ENCODE data around the gene PSMD3.

PSMD3 gene

DNA sequence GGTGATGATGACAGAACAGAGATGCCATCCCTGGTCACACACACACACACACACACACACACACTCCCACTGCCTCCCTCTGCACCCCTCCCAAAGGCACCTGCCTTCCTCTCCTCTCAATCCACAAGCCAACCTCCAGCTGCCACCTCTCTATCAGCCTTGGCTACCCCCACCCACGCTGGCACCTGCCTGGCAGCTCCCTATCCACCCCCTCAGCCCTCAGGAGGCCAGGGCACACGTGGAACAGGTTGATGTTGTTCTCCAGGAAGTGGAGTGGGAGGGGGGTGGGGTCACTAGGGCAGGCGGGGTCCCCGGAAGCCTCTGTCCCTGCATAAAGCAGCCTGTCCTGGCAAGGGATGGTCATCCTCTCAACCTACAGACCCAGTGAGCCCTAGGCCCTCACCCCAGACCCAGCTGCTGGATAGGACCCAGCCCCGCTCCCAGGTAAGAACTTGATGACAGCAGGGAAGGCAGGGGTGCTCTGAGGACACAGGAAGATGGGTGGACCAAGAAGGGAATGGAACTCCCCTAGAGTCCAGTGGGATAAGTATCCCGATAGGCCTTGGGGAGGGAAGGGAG is 17.9 kb upstream of the PSMD3 start, which contains the start of gene GSDMA:
TSS of gene GSDMA (plus strand) at position 363 of the 579 bp plus-strand sequence. CDS start 2,684 bp downstream, outside the sequence.
- no peak for DNase-seq

DNA sequence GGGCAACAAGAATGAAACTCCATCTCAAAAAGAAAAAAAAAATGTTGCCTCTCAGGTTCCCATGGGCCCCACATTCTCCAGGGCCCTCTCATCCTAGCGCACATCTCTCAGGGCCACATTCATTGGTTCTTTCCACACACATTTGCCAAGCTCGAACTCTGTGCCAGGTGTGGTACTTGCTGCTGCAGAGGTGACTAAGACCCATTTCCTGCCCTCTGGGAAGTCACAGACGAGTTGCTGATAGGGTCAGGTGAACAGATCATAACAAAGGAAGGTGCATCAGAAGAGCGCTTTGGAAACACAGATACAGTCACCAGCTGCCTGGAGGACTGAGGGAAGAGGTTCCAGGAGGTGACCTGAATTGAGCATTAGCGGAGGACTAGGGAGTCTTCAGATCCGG is 16.8 kb upstream of the PSMD3 start:
- DNase-seq: no peak

DNA sequence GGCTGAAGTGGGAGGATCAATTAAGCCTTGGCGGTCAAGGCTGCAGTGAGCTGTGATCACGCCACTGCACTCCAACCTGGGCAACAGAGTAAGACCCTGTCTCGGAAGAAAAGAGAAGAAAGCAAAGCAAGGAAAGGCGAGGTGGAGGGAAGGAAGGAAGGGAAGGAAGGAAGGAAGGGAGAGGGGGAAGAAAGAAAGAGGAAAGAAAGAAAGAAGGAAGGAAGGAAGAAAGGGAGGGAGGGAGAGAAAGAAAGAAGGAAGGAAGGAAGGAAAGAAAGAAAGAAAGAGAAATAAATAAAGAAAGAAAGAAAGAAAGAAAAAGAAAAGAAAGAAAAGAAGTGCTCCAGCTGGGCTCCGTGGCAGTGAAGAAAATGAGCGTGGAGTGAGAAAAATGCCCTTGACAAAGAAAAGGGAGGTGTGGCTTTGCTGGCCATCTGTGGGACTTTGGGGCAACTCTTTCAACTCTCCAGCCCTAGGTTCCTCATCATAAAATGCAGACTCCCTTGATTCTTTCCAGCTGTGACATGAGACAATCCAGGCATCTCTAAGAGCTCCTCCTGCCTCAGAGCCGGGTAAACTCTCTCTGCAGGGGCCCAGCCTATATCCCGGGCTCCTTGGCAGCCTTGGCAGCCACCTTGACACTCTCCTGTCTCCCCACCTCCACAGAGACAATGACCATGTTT is 15.4 kb upstream of the PSMD3 start:
- no peak for DNase-seq

DNA sequence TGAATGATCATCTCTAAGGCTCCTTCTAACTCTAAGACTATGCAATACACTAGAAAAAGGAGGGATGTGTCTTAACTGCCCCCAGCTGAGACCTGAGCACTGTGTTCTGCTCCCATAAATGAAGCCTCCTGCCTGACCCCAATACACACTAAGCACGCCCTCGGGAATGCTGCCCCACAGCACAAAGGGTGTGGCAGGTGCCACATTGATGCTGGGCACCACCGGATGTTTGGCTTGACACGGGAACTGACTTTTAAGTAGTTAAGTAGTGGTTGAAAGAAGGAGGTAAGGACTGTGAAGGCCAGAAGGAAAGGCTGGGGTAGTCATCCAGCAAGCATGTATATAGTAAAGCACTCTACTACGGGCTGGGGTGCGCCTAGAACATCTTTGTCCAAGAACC is 13.8 kb upstream of the PSMD3 start:
- DNase-seq: no peak

DNA sequence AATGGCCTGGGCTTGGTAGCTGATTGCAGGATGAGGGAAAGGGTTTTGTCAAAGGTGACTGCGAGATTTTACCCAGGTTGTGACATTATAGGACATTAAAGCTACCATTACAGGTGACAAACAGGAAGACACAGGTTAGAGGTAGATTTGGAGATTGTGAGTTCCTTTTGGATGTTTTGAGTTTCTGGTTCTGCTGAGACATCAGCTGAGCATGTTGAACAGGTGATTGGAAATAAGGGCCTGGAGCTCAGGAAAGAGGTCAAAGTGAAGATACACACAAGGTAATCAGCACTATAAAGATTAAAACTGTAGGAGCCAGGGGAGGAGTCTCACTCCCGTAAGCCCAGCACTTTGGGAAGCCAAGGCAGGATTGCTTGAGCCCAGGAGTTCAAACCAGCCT is 11.8 kb upstream of the PSMD3 start:
- no peak for DNase-seq

DNA sequence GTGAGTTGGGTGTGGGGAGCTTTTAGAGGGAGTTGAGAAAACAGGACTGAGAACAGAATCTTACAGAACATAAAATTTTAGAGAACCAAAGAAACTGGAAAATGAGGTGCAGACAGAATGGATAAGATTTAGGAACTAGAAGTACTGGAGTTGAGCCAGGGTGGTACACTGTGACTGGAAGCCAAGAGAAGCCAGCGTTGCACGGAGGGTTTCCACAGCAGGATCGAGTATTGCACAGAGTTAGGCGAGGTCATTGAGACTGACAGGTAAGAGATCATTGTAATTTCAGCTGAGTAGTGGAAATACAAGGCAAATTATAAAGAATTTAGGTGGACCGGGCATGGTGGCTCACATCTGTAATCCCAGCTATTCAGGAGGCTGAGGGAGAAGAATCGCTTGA is 11.2 kb upstream of the PSMD3 start:
- DNase-seq: no peak

DNA sequence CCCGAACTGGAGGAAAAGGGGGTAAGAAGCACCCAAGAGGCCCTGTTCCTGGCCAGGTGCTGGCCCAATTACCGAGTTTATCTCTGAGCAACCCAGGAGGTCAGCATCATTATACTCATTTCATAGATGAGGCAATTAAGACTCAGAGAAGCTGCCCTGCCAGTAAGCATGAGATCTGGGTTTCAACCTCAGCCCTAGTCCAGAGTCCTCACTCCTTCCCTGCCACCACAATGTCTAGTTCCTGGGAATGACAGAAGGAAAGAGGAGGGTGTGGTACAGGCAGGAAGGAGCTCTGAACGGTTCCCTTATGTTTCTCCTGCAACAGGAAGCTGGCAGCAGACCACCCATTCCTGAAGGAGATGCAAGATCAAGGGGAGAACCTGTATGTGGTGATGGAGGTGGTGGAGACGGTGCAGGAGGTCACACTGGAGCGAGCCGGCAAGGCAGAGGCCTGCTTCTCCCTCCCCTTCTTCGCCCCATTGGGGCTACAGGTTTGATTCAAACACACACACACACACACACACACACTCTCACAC is 10.4 kb upstream of the PSMD3 start:
- no peak for DNase-seq

DNA sequence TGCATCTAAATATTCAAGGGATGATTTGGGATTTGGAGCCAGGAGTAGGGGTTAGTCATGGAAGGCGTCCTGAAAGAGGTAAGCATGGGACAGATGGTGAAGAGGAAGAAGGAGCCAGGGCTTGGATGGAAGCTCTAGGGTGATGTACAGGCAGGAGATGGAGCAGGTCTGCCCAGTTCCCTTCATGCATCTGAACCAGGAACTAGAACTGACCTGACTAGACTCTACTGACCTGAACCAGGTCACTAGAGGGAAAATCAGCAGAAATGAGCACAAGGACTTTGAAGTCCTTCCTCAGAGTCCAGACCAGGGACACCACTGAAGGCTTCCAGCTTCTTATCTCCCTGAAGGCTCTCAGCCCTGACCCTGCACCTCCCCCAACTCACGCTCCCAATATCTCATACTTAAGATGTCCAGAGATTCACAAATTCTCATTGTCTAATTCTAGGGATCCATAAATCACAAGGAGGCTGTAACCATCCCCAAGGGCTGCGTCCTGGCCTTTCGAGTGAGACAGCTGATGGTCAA is 9.5 kb upstream of the PSMD3 start:
- DNase-seq: no peak

DNA sequence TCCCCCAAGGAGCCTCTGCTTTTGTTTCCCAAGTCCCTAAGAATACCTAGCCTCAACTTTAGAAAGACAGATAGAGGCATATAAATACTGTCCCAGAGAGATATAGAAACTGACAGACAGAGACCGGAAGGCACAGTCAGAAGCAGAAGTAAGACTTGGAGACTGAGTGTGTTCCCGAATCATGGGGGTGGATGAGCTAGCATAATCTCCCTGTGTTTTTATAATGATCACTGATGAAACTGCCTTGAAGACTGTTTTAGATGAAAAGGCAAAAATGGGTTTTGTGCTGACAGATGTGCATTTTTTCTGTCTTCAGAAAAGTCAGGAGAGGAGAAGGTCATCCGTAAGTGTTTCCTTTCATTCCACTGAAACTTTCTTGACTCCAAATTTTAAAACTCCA is 8.3 kb upstream of the PSMD3 start:
- DNase-seq: no peak

DNA sequence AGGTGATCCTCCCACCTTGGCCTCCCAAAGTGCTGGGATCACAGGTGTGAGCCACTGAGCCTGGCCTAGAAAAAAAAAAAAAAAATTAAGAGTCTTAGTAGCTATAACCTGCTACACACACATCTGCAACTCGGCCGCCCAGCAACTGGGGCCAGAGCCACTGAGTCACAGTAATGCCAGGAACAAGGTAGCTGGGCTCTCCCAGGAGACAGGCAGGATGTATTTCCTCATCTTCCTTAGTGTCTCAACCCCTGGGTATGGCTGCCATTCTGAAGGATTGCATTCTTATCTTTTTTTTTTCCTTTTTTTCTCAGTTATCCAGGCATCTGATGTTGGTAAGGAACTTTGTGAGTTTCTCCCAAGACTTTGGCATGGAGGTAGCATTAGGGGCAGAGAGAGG is 7.1 kb upstream of the PSMD3 start:
- no peak for DNase-seq

DNA sequence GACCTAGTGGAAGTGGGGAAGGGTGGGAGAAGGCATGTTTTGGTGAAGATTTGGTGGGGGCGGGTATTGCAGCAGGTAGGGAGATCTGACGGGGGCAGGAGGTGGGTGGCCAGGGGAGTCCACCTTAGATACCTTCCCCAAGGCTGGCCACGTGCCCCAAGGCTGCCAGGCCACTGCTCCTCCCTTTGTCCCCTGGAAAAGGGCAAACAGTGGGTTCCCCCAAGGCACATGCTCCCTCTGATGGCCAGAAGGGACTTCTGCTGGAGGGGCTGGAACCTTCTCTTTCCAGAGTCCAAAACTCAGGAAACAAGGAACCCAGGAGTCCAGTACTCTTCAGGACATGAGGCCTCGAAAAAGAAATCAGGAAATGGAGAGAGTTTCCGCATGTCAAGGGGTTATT is 6.2 kb upstream of the PSMD3 start:
- no peak for DNase-seq

DNA sequence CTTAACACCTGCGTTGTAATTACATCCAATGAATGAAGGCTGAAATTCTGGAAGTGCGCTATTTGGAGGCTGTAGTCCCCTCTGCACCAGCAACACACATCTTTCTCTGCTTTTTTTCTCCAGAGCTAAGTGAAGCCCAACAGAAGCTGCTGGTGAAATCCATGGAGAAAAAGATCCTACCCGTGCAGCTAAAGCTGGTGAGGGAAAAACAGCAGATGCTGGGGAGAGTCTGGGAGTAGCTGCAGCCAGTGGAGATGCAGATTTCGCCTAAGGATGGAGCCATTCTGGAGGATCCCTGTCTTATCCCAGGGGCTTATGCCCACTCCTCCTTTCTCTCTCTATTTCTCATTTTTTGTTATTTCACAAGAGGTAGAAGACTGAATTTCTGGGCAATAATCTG is 4.8 kb upstream of the PSMD3 start:
- DNase-seq: no peak

DNA sequence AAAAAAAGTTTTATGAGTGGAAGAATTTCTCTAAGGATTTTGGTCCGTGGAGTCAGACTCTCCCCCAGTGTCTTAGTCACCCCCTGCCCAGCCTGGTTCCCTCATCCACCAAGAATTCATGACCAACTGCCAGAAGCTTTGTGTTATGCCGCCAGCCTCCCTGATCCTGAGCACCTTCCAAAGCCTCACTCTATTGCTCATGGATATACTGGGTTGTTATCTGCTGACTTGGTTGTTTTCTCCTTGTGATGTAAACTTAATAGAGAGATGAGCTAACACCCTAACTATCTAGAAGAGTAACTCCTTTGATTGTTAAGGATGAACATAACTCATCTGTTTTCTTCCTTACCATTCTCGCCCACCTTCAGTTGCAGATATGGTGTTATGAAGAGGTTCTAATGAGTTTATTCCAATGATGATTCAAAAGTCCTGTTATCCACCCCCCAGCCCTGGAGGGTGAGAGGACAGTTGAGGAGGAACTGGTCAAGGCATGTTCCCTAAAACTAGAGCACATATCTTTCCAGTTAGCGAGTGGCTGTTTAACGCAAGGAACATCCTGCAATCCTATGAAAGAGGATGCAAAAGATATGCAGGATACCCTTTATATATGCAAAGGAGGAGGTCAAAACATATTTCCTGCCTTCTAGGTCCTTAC is 1.5 kb upstream of the PSMD3 start:
- no peak for DNase-seq

DNA sequence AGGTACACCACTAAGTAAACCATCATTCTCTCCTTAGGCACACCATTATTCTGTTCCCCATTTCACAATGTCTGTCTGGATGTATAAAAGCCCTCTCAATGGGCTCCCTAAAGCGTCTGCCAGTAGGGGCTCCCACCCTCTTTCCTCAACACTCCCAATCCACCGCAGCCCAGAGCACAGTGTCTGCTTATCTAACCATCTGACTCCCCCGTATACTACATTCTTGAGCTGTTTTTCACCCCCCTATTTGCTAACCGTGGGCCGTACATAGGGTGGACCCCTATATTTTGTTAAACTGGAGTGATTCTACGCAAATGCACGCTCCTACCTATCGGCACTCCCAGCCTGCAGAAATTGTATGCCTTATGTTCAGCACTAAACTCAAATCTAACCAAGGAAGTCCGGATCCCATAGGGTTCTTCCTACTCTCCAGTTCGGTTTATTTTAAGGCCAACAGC is 685 bp upstream of the PSMD3 start:
- DNase-seq: peak; percentile 18

DNA sequence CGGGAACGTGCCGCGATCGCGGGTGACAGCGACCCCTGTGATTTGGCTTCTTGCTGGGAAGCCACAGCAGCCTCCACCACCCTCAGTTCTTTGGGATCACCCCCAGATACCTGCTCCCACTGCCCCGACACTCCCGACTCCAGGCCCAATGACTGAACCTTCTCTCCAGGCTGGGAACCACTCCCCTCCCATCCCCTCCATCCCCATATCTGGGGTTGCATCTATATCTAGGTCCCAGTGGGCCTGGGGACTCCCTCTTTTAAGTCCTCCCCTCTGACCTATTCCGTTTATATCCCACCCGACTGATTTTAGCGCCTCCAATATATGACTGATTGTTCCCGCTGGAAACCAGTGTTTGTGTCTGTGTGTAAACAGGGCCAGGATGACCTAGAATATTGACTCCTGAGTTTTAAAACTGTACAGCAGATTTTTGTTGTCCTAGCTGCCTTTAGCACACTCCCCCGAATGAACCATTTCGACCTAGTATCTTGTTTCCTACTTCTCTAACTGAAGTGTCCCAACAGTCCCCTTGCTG is 667 bp downstream of the PSMD3 start:
- no peak for DNase-seq

DNA sequence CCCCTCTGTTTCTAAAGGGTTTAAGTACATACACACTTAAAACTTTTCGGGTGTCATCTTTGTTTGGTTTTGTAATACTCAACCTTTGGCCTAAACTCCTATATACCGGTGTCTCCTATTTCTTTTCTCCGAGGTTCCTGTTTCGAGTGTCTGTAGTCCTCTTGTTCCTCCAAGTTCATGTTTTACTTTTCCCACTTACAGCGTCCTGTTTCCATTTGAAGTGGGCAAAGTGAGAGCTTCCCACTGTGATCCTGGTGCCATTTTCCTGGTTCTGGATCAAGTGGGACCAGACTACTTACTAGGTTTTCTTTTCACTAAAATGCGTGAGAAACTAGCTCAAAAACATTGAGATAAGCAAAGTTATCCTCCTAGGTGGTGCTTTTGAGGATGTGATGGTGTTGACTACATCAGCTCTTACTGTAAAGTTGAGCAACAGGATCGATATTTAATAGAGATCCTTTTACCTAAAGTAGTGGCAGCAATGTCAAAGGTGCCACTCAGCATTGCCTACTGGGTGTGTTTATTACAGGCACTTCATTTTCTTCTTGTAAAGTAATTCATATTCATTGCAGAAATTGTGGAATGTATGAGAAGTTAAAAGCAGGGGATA is 1.3 kb downstream of the PSMD3 start:
- no peak for DNase-seq

DNA sequence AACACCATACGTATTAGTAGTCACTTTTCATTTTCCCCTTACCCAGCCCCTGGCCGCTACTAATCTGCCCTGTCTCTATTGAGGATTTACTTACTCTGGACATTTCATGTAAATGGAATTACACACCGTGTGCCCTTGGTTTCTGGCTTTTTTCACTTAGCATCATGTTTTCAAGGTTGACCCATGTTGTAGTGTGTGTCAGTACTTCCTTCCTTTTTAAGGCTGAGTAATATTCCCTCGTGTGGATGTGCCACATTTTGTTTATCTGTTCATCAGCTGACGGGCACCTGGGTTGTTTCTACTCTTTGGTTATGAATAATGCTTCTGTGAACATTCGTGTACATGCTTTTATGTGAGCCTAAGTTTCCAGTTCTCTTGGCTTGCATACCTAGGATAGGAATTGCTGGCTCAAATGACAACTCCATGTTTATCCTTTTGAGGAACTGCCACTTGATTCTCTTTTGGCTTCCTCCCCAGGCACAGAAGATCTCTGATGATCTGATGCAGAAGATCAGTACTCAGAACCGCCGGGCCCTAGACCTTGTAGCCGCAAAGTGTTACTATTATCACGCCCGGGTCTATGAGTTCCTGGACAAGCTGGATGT is 7.7 kb downstream of the PSMD3 start:
- DNase-seq: no peak

DNA sequence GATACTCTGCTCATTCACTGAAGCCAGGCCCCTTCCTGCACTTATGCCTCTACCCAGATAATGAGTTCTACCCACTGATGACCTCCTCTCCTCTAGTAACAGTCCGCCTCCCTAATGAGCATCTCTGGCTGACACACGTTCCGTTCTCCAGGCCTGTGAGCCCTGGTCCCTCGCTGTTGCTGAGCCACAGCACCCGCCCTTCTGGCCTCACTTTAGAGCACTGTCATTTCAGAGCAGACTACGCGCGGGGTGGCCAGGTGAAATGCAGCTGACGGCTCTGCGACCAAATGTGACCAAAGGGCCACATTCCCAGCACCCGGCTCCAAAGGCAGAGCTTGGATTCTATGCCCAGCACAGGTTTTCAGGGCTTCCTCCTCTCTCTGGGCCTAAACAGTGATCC is 13.8 kb downstream of the PSMD3 start:
- DNase-seq: no peak

DNA sequence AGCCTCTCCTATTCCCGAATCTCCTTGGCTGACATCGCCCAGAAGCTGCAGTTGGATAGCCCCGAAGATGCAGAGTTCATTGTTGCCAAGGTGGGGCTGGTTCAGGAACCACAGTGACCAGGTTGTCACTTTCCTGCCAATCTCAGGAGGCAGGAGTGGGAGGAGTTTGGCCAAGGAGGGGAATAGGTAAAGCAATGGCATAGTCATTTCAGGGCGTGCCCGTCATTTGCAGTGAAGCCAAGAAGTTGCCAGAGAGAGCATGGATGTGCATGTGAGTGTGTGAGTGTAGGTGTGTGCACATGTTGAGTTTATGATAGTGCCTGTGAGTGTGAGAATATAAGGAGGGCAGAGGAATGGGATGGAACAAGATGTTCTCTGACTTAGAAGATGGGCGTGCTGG is 14.8 kb downstream of the PSMD3 start:
- DNase-seq: no peak

DNA sequence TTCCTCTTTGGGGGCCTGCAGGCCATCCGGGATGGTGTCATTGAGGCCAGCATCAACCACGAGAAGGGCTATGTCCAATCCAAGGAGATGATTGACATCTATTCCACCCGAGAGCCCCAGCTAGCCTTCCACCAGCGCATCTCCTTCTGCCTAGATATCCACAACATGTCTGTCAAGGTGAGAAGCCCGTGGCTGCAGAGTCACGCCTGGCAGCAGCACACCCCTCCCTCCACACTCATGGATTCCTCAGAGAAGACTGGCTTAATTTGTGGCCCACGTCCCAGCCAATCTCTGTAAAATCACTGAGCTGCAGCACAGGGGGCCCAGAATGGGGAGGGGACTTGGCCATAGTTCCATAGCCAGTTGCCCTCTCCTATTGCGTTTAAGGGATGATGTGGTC is 15.6 kb downstream of the PSMD3 start:
- DNase-seq: no peak

DNA sequence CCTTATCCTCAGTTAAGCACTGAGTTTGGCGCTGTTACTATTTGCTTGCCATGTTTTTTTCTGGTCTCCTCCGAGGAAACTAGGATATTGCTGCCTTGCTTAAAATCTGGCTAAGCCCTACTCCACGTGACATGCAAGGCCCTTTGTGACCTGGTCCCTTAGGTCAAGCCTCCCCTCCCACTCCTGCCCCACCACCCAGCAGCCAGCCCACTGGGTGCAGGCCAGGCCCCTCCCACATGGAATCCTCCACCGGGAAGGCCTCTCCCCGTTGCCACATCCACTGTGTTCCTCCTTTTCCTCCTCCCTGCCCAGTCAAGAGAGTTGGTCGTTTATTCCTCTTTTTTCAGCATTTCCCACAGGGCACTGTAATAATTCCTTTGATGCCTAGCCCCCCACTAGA is 16.2 kb downstream of the PSMD3 start:
- no peak for DNase-seq

DNA sequence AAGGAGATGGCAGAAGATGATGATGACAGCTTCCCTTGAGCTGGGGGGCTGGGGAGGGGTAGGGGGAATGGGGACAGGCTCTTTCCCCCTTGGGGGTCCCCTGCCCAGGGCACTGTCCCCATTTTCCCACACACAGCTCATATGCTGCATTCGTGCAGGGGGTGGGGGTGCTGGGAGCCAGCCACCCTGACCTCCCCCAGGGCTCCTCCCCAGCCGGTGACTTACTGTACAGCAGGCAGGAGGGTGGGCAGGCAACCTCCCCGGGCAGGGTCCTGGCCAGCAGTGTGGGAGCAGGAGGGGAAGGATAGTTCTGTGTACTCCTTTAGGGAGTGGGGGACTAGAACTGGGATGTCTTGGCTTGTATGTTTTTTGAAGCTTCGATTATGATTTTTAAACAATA is 16.9 kb downstream of the PSMD3 start:
- no peak for DNase-seq

DNA sequence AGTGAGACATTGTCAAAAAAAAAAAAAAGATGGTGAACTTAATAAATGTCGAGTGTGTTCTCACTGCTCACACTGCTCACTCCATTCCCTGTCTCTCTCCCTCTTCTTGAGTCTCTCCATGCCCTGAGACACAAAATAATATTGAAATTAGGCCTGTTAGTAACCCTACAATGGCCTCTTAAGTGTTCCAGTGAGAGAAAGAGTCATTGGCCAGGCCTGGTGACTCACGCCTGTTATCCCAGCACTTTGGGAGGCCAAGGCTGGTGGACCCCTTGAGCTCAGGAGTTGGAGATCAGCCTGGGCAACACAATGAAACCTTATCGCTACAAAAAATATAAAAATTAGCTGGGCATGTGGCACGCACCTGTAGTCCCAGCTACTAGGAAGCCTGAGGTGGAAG is 18.5 kb downstream of the PSMD3 start:
- no peak for DNase-seq
